Progenitor cell of endocrine pancreas (in vitro differentiated cells): ENCODE results near the gene KRTAP9-2. TPM values are rescaled to one million over a fixed set of nuclear protein-coding genes. Genes with fewer than 3 reads are reported as not detected.
"Not testable (repeated sequence)": the region's sequence is repeated elsewhere in the genome, so short reads cannot be mapped to it uniquely, and the experiment has no call there.

ENCODE experiments used
- DNase-seq: peaks from one replicate; pipeline ENCODE4 v3.0.0; 2021; ENCODE audit warnings: low spot score; ENCODE audit not compliant: unreplicated experiment
- H3K27ac Mint-ChIP-seq: 2 replicates; pipeline ENCODE4 v1.8.0; 2021; ENCODE audit warnings: mild to moderate bottlenecking, moderate library complexity, mixed read lengths
- H3K27me3 Mint-ChIP-seq: 2 replicates; pipeline ENCODE4 v1.8.0; 2021; ENCODE audit warnings: mixed read lengths
- H3K36me3 Mint-ChIP-seq: 2 replicates; pipeline ENCODE4 v1.8.0; 2022; ENCODE audit warnings: mixed read lengths; ENCODE audit not compliant: insufficient read depth
- H3K4me1 Mint-ChIP-seq: 2 replicates; pipeline ENCODE4 v1.8.0; 2021; ENCODE audit warnings: low read depth, mixed read lengths
- H3K4me3 Mint-ChIP-seq: 2 replicates; pipeline ENCODE4 v1.8.0; 2021; ENCODE audit warnings: low read depth, mild to moderate bottlenecking, moderate library complexity, mixed read lengths
- H3K9me3 Mint-ChIP-seq: 2 replicates; pipeline ENCODE4 v1.8.0; 2021; ENCODE audit warnings: low read depth, mixed read lengths
- total RNA-seq: library from RNA; stranded (reverse); gene quantifications from 2 replicates; pipeline ENCODE4 v1.2.1, GENCODE V29; 2021
- TF ChIP-seq, protein P1 (sequence below): fragments of 200-600 bp; sonication (generic); IDR thresholded peaks from one replicate; pipeline ENCODE4 v1.5.0; 2021; ENCODE audit warnings: antibody characterized with exemption, mild to moderate bottlenecking; ENCODE audit not compliant: unreplicated experiment

Gene KRTAP9-2
- total RNA-seq, 1 donor from 2014 or later: not detected

- H3K9me3 Mint-ChIP-seq: no peaks in the 10 kb centered on the region
- no peak within 1 kb of the TSS for H3K27ac Mint-ChIP-seq
Observed at GRCh38 chr17:41184480-41184961, 41.9 kb upstream of the KRTAP9-2 start, which contains the start of gene KRTAP4-1. Gene KRTAP4-1 (minus strand): TSS chr17:41184911. CDS start chr17:41184854, 57 bp downstream.

GRCh38 chr17:41185001-41185400 is 41.4 kb upstream of the KRTAP9-2 start:
- Mint-ChIP-seq H3K27me3 (peaks cover 18% of the 10 kb centered on the region), H3K4me1 (peaks cover 6% of the 10 kb centered on the region)

More at GRCh38 chr17:41184480-41184961, 41.9 kb upstream of the KRTAP9-2 start, which contains the start of gene KRTAP4-1:
- Mint-ChIP-seq H3K27me3 (peaks cover 19% of the 10 kb centered on the region), H3K4me3 (no peak within 1 kb of the TSS), H3K36me3 (no peaks in the 10 kb centered on the region), H3K4me1 (peaks cover 6% of the 10 kb centered on the region)
- DNase-seq: no peak
- TF ChIP-seq, protein P1, sequence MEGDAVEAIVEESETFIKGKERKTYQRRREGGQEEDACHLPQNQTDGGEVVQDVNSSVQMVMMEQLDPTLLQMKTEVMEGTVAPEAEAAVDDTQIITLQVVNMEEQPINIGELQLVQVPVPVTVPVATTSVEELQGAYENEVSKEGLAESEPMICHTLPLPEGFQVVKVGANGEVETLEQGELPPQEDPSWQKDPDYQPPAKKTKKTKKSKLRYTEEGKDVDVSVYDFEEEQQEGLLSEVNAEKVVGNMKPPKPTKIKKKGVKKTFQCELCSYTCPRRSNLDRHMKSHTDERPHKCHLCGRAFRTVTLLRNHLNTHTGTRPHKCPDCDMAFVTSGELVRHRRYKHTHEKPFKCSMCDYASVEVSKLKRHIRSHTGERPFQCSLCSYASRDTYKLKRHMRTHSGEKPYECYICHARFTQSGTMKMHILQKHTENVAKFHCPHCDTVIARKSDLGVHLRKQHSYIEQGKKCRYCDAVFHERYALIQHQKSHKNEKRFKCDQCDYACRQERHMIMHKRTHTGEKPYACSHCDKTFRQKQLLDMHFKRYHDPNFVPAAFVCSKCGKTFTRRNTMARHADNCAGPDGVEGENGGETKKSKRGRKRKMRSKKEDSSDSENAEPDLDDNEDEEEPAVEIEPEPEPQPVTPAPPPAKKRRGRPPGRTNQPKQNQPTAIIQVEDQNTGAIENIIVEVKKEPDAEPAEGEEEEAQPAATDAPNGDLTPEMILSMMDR: no peak

GRCh38 chr17:41186872-41187271 is 39.6 kb upstream of the KRTAP9-2 start:
- Mint-ChIP-seq H3K27ac (no peak overlapping the region), H3K27me3 (peaks cover 33% of the 10 kb centered on the region), H3K4me3 (no peak overlapping the region)

More at GRCh38 chr17:41185001-41185400, 41.4 kb upstream of the KRTAP9-2 start:
- no peak overlapping the region for H3K27ac Mint-ChIP-seq
- H3K9me3 Mint-ChIP-seq: no peaks in the 10 kb centered on the region
- TF ChIP-seq, protein P1: no peak
- H3K36me3 Mint-ChIP-seq: no peaks in the 10 kb centered on the region
- H3K4me3 Mint-ChIP-seq: no peak overlapping the region
- no peak for DNase-seq

DNA sequence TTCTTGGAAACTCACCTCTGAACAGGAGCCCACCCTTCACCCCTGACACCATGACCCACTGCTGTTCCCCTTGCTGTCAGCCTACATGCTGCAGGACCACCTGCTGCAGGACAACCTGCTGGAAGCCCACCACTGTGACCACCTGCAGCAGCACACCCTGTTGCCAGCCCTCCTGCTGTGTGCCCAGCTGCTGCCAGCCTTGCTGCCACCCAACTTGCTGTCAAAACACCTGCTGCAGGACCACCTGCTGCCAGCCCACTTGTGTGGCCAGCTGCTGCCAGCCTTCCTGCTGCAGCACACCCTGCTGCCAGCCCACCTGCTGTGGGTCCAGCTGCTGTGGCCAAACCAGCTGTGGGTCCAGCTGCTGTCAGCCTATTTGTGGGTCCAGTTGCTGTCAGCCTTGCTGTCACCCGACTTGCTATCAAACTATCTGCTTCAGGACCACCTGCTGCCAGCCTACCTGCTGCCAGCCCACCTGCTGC is 36.6 kb upstream of the KRTAP9-2 start, which contains the start of gene KRTAP9-1:
Gene KRTAP9-1, plus strand, starts transcription at position 51 of the 482 bp plus-strand sequence. Its CDS starts 0 bp downstream, at position 51.
- not testable (repeated sequence) for DNase-seq, H3K4me3 Mint-ChIP-seq, H3K4me1 Mint-ChIP-seq, H3K27ac Mint-ChIP-seq, H3K36me3 Mint-ChIP-seq, H3K9me3 Mint-ChIP-seq
- peaks cover 22% of the 10 kb centered on the region for H3K27me3 Mint-ChIP-seq

More at GRCh38 chr17:41186872-41187271, 39.6 kb upstream of the KRTAP9-2 start:
- DNase-seq: no peak
- no peaks in the 10 kb centered on the region for H3K36me3 Mint-ChIP-seq
- TF ChIP-seq, protein P1: no peak
- peaks cover 6% of the 10 kb centered on the region for H3K4me1 Mint-ChIP-seq
- no peaks in the 10 kb centered on the region for H3K9me3 Mint-ChIP-seq

GRCh38 chr17:41190328-41190727 is 36.1 kb upstream of the KRTAP9-2 start:
- Mint-ChIP-seq H3K36me3 (no peaks in the 10 kb centered on the region), H3K27me3 (peaks cover 22% of the 10 kb centered on the region), H3K9me3 (peaks cover 6% of the 10 kb centered on the region), H3K27ac (no peak overlapping the region), H3K4me3 (no peak overlapping the region), H3K4me1 (no peaks in the 10 kb centered on the region)
- DNase-seq: no peak
- TF ChIP-seq, protein P1: no peak

DNA sequence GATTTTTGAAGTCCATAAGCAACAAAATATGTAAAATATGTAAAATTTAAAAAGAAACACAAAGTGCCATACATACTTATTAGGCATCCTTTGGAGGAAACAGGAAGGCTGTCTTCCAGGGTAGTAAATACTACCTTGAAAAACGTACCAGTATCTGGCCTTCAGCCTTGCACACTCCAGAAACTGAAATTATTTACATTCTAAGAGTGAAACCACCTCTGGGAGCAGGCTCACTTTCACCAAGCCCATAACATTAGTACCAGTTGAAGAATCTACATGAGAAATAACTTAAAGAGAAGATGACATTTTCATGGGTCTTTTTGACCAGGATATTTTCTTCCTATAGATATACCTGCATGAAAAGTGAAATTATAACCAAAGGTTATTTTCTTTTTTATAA is 30.4 kb upstream of the KRTAP9-2 start:
- TF ChIP-seq, protein P1: no peak
- DNase-seq: no peak

More for the DNA sequence above, 30.4 kb upstream of the KRTAP9-2 start:
- Mint-ChIP-seq H3K36me3 (no peaks in the 10 kb centered on the region), H3K4me1 (no peaks in the 10 kb centered on the region), H3K27ac (no peak overlapping the region), H3K9me3 (peaks cover 11% of the 10 kb centered on the region), H3K4me3 (no peak overlapping the region), H3K27me3 (peaks cover 18% of the 10 kb centered on the region)
